B cell (primary cell): ENCODE measurements around the gene DSG3.

Experiments
- EZH2 ChIP-seq: IDR thresholded peaks from 2 replicates; pipeline ENCODE4 v1.6.1; 2012; ENCODE audit warnings: borderline replicate concordance, low read depth, mild to moderate bottlenecking, moderate library complexity, low read length; ENCODE audit not compliant: insufficient read depth, poor library complexity, severe bottlenecking
- TF ChIP-seq, protein P1 (sequence below): fragments of 200-600 bp; IDR thresholded peaks from one replicate; pipeline ENCODE4 v1.8.0; 2022; ENCODE audit warnings: antibody characterized with exemption, mild to moderate bottlenecking

DNA sequence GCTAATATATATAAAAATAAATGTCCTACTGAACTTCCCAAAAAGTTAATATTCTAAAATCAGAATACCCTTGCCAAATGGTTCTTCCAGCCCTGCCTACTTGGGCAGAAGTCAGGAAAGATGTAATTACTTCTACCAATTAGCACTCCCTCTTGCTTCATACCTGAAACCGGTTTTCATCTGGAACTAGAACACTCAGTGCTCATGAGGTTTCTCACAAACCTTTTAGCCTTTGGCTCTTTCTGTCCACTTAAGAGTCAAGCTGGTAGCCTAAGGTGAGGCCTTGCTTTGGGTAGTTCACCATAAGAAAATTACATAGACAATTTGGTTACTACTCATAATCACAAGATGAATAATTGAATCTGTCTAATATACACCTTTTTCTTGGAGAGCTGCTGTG is 4.1 kb downstream of the DSG3 start:
- no peak for TF ChIP-seq EZH2
- TF ChIP-seq, protein P1, sequence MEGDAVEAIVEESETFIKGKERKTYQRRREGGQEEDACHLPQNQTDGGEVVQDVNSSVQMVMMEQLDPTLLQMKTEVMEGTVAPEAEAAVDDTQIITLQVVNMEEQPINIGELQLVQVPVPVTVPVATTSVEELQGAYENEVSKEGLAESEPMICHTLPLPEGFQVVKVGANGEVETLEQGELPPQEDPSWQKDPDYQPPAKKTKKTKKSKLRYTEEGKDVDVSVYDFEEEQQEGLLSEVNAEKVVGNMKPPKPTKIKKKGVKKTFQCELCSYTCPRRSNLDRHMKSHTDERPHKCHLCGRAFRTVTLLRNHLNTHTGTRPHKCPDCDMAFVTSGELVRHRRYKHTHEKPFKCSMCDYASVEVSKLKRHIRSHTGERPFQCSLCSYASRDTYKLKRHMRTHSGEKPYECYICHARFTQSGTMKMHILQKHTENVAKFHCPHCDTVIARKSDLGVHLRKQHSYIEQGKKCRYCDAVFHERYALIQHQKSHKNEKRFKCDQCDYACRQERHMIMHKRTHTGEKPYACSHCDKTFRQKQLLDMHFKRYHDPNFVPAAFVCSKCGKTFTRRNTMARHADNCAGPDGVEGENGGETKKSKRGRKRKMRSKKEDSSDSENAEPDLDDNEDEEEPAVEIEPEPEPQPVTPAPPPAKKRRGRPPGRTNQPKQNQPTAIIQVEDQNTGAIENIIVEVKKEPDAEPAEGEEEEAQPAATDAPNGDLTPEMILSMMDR, result no peak
